ENCODE measurements around the gene SDCBP2. TPM values are rescaled to one million over a fixed set of nuclear protein-coding genes. Genes with fewer than 3 reads are reported as not detected.
A peak's percentile ranks its signal among the peaks of the same experiment; 100 is the strongest.

The SDCBP2 gene
- total RNA-seq, 1 experiment from 2014 or later: 1.9 TPM

DNA sequence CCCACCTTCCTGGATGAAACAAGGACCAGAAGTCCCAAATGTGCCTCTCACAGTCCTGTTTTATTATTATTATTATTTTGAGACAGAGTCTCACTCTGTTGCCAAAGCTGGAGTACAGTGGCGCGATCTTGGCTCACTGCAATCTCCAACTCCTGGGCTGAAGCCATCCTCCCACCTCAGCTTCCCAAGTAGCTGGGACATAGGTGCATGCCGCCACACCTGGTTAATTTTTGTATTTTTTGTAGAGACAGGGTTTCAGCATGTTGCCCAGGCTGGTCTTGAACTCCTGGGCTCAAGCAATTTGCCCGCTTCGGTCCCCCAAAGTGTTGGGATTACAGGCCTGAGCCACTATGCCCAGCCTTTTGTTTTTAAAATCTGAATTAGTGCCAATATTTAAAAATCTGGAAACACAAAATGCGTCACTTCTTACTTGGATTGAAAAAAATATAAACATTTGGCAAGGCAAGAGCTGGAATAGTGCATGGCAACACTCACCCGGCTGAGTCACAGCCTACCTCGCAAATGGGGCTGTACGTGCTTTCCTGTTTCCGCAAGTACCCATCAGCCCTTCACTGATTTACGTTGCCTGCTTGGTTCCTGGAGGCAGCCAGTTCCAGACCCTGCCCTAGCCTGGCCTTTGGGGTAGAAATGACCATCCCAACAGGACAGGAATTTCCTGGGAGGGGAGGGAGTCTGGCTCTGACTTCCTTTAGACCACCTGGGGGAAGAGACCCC is 6.3 kb downstream of the SDCBP2 start:
- peaks cover 0 to under 1% (median 0%) of the 10 kb centered on the region in 3 experiments; a peak in 1 of 7 replicates for H3K36me3 Mint-ChIP-seq (ENCODE audit: insufficient read depth in 1 of 3, low read depth in 3 of 3)
- Histone ChIP-seq H3K14ac (ENCODE audit: insufficient read depth, low read length) (no peak overlapping the region), H2BK5ac (ENCODE audit: insufficient read length, low read length) (no peak overlapping the region), H3K56ac (ENCODE audit: insufficient read length, low read depth, low read length) (no peak overlapping the region), H3T11ph (ENCODE audit: low read length) (no peak overlapping the region), H3K79me1 (ENCODE audit: insufficient read depth, low read depth, low read length, poor library complexity, severe bottlenecking) (peaks cover 11% of the 10 kb centered on the region), H3K4me1 (ENCODE audit: insufficient read depth, low read length) (0 out of 2 replicates have a peak, but pooled peaks cover 4% of the 10 kb centered on the region), H2AK5ac (ENCODE audit: insufficient read length, low read length) (no peak overlapping the region), H4K20me1 (ENCODE audit: control insufficient read depth, insufficient read depth, insufficient read length) (no peaks in the 10 kb centered on the region), H4K5ac (ENCODE audit: insufficient read length, low read depth, low read length) (no peak overlapping the region), H3K23ac (ENCODE audit: insufficient read length, low read depth, low read length) (no peak overlapping the region), H3K23me2 (ENCODE audit: insufficient read length, low read depth, low read length, poor library complexity, severe bottlenecking) (peaks cover 9% of the 10 kb centered on the region), H3K9ac (ENCODE audit: extremely low read depth, insufficient read length, low read length) (no peak overlapping the region), H2BK12ac (ENCODE audit: insufficient read length, low read depth, low read length) (no peak overlapping the region), H2AFZ (ENCODE audit: low read length) (no peak overlapping the region), H3K27me3 (ENCODE audit: insufficient read depth, low read length) (no peaks in the 10 kb centered on the region), H3K4ac (ENCODE audit: low read depth, low read length) (no peak overlapping the region), H3K18ac (ENCODE audit: insufficient read length, low read depth, low read length) (no peak overlapping the region), H2BK20ac (ENCODE audit: low read depth, low read length, poor library complexity, severe bottlenecking) (no peak overlapping the region), H4K8ac (replicated peaks; ENCODE audit: insufficient read length, low read depth, low read length) (no peak overlapping the region), H3K9me3 (ENCODE audit: control insufficient read depth, low read depth, low read length) (no peaks in the 10 kb centered on the region), H3K27ac (ENCODE audit: insufficient read length, low read depth, low read length) (no peak overlapping the region), H4K91ac (ENCODE audit: insufficient read length, low read depth, low read length) (no peak overlapping the region), H2BK120ac (ENCODE audit: low read depth, low read length, poor library complexity, severe bottlenecking) (no peak overlapping the region), H3K79me2 (ENCODE audit: insufficient read depth, low read length) (peaks cover 6% of the 10 kb centered on the region; the same call in 1 of the 2 replicates), H2BK15ac (ENCODE audit: low read depth, low read length) (no peak overlapping the region), H3K4me2 (ENCODE audit: insufficient read depth, insufficient read length, low read length) (no peak overlapping the region)
- WGBS (ENCODE audit: extremely low coverage, insufficient read length, low lambda C conversion rate): no CpG with 5 or more reads among the region's 11 CpGs
- TF ChIP-seq, protein P1, sequence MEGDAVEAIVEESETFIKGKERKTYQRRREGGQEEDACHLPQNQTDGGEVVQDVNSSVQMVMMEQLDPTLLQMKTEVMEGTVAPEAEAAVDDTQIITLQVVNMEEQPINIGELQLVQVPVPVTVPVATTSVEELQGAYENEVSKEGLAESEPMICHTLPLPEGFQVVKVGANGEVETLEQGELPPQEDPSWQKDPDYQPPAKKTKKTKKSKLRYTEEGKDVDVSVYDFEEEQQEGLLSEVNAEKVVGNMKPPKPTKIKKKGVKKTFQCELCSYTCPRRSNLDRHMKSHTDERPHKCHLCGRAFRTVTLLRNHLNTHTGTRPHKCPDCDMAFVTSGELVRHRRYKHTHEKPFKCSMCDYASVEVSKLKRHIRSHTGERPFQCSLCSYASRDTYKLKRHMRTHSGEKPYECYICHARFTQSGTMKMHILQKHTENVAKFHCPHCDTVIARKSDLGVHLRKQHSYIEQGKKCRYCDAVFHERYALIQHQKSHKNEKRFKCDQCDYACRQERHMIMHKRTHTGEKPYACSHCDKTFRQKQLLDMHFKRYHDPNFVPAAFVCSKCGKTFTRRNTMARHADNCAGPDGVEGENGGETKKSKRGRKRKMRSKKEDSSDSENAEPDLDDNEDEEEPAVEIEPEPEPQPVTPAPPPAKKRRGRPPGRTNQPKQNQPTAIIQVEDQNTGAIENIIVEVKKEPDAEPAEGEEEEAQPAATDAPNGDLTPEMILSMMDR (conservative IDR thresholded peaks at IDR 0.05): no peak
- H3K27me3 Mint-ChIP-seq (ENCODE audit: low read depth): peaks cover 19% of the 10 kb centered on the region
- no peaks in the 10 kb centered on the region for H3K9me3 Mint-ChIP-seq
- no peak for DNase-seq
- H3K4me1 Mint-ChIP-seq: peaks cover under 1 to 4% of the 10 kb centered on the region in 2 experiments; a peak in 3 of 4 replicates
- H3K27ac Mint-ChIP-seq: peak overlapping the region in 1 of 3 experiments; percentile 42; a peak in 1 of 7 replicates
- H3K4me3 Mint-ChIP-seq: no peak overlapping the region

Data from H9 (cell line).